Bone marrow (tissue), 2 donors: ENCODE measurements around the gene IL31RA.

Experiments
- DNase-seq, 2 donors: peaks; one replicate each; lab custom pipeline; 2025; lab: John Stamatoyannopoulos, UW

IL31RA gene

GRCh38 chr5:55860288-55860687 lies 9.1 kb downstream of the IL31RA start:
- DNase-seq, result no peak

DNA sequence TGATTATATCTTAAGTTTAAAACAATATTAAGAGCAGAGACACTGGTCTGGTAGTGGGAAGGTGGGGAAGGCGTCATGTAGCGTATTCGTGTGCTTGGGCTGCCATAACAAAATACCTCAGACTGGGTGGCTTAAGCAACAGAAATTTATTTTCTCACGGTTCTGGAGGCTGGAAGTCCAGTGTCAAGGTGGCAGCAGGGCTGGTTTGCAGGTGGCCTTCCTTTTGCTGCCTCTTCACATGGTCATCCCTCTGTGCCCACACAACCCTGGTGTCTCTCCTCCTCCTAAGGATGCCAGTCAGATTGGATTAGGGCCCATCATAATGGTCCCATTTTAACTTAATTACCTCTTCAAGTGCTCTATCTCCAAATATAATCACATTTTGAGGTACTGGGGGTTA lies 9.6 kb downstream of the IL31RA start:
- no peak for DNase-seq

GRCh38 chr5:55864606-55865541 lies 13.7 kb downstream of the IL31RA start:
- DNase-seq, result no peak

DNA sequence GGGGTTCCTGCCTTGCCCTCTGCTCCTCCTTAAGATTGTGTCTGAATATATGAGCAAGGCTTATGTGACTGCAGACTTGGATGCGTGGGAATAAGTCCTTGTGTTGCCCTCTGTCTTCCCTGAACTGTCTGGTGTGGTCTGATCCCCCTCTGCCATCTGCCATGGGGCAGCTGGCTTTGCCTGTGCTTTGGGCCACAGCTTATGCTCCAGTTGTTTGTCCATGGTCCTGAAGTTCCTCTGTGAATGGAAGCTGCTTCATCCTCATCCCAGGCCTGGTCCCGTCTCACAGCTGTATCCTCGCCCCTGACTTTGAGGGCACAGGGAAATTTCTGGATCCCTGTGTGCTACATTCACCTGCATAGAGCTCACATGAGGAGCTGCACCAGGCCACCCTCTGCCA lies 14.7 kb downstream of the IL31RA start:
- no peak for DNase-seq

- DNase-seq, result no peak
Measured at GRCh38 chr5:55866485-55866884, 15.3 kb downstream of the IL31RA start.

- no peak for DNase-seq
Measured at GRCh38 chr5:55866934-55867333, 15.8 kb downstream of the IL31RA start.

DNA sequence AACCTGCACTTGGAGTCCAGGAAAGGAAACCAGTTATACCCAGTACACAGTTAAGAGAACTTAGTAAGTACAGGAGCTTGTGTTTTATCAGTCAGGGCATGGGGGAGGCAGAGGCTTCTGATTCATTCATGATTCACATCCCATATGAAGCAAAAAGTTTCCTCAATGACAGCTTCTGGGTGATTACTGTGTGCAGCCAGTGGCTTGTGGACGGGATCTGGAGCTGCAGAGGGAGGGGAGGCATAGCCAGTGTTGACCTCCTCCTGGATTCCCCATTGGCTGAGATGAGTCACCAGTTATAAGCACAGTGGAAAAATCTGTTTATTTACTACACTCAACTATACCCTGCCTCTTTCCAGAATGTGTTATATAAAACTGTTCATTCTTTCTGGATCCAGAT lies 17.7 kb downstream of the IL31RA start:
- peak in 1 of 2 donors; percentile 5 for DNase-seq

DNA sequence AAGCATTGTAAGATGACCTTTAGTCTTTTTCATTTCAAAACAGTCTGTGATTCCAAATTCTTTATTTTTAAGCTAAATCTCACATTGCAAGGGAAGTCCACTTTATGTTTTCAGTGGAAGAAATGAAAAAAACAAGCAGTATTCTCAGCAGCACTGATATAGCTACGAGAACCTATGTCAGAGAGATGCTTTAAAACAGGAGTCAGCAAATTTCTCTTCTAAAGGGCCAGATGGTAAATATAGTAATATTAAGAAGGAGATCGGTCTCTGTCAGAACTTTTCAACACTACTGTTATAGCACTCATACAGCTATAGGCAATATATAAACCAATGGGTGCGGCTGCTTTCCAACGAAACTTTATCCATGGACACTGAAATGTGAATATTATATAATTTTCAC lies 18.7 kb downstream of the IL31RA start:
- no peak for DNase-seq

GRCh38 chr5:55873234-55873633 lies 22.1 kb downstream of the IL31RA start:
- no peak for DNase-seq

- no peak for DNase-seq
Measured at GRCh38 chr5:55877655-55878054, 26.5 kb downstream of the IL31RA start.

GRCh38 chr5:55880453-55880852 lies 29.3 kb downstream of the IL31RA start:
- no peak for DNase-seq

- DNase-seq, result no peak
Measured at GRCh38 chr5:55885359-55885758, 34.2 kb downstream of the IL31RA start.

GRCh38 chr5:55888205-55888604 lies 37.0 kb downstream of the IL31RA start:
- no peak for DNase-seq

DNA sequence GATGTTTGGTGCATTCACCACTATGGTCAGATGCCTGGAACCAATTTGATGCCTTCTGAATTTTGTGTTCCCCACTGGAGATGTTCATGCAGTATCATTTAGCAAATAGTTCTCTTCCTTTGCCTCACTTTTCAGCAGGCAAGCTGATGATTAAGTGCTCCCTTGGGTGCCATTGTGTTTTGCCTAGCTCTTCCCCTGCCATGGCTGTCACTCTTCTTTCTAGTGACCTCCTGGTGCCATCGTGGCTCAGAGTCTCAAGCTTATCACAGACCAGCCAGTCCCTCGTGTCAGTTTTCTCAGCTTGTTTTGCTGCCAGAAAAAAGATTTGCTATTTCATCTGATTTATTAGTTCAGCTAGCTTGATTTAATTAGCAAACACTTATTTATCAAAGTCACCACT lies 41.3 kb downstream of the IL31RA start:
- no peak for DNase-seq

- no peak for DNase-seq
Measured at GRCh38 chr5:55894135-55894534, 43.0 kb downstream of the IL31RA start.

DNA sequence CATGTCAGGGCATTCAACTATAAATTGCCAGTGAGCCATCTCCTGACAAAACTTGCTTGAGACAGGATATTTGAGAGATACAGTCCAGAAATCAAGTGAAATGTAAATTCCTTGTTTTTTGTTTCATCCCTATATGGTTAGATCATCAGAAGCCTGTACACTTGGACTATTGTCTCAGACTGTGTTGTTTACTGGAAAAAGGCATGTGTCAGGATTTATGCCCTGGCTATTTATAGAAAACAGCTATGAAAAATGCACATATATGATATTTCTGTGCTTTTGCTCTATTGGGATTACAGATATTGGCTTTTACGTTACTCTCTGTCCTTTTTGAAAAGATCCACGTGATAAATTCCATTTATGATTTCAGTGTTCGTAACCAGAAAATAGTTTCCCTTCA lies 44.2 kb downstream of the IL31RA start:
- no peak for DNase-seq

- no peak for DNase-seq
Measured at GRCh38 chr5:55896238-55896637, 45.1 kb downstream of the IL31RA start.

DNA sequence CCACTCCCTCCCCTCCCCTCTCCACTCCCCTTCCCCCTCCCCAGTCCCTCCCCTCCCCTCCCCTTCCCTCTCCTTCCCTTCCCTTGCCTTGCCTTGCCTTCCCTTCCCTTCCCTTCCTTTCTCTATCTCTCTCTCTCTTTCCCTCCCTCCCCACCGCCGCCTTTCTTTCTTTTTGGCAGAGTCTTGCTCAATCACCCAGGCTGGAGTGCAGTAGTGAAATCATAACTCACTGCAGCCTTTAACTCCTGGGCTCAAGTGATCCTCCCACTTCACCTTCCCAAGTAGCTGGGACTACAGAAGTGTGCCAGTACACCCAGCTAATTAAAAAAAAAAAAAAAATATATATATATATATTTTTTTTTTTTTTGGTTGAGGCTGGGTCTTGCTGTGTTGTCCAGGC lies 45.5 kb downstream of the IL31RA start:
- no peak for DNase-seq

- DNase-seq, result no peak
Measured at GRCh38 chr5:55897206-55897894, 46.2 kb downstream of the IL31RA start.

- no peak for DNase-seq
Measured at GRCh38 chr5:55897905-55898304, 46.7 kb downstream of the IL31RA start.

GRCh38 chr5:55899344-55899743 lies 48.2 kb downstream of the IL31RA start:
- DNase-seq, result no peak

DNA sequence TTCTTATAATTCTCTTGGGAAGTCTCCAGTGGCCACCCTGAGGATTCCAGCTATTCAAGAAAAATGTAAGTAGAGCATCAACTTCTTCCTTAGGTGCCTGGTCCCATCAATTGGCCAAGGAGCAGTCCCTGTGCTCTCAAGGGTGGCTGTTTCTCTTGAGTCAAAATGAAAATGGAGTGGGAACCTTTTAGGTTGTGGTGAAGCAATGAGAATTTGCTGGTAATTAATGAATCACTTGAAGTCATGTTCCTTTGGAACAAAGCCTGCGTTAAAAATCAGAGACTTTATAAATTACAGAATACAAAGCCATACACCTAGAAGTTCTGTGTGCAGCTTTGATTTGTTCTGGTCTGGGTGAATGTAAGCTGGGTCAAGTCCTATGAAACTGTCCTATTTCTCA lies 48.9 kb downstream of the IL31RA start:
- no peak for DNase-seq

DNA sequence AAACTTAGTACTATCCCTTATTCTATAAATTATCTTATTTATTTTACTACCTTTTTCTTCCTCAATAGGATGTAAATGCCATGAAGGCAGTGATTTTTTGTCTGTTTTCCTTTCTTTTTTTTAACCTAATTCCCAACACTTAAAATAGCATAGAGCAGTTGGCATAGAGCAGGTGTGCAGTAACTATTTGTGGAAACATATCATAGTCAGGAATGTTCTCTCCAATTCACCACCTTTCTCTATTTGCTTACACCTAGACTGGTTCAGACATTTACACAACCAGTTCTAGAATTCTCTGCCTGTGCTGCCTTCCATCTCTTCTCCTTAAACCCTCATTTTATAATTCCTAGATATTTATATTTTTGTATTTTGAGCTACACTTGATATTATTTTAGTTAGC lies 49.6 kb downstream of the IL31RA start:
- DNase-seq, result no peak
